HepG2 (cell line): ENCODE measurements around the gene ST6GALNAC4. TPM values are rescaled to one million over a fixed set of nuclear protein-coding genes. Genes with fewer than 3 reads are reported as not detected.

Source experiments
- ASH2L ChIP-seq: fragments of 300-600, 200-600 bp; sonication (generic); IDR thresholded peaks from 2 replicates; pipeline ENCODE4 v1.7.0; 2017; ENCODE audit warnings: low read depth, mild to moderate bottlenecking, moderate library complexity, mixed read lengths, low read length; ENCODE audit not compliant: insufficient read length
- ATRX ChIP-seq: sonication (generic); formaldehyde crosslinking; IDR thresholded peaks from 2 replicates; pipeline ENCODE4 v1.4.0; 2020; ENCODE audit warnings: missing genetic modification reagents, borderline replicate concordance
- DR1 ChIP-seq: sonication (generic); formaldehyde crosslinking; IDR thresholded peaks from 2 replicates; pipeline ENCODE4 v1.8.0; 2021; ENCODE audit warnings: mild to moderate bottlenecking, missing genetic modification reagents, inconsistent platforms
- E2F5 ChIP-seq: sonication (generic); formaldehyde crosslinking; conservative IDR thresholded peaks from 2 replicates; pipeline ENCODE4 v1.4.0; 2020; ENCODE audit warnings: missing genetic modification reagents
- EEA1 ChIP-seq: sonication (generic); formaldehyde crosslinking; IDR thresholded peaks from 2 replicates; pipeline ENCODE4 v1.5.1; 2020; ENCODE audit warnings: mild to moderate bottlenecking, missing genetic modification reagents, borderline replicate concordance
- GZF1 ChIP-seq: sonication (generic); formaldehyde crosslinking; IDR thresholded peaks from 2 replicates; pipeline ENCODE4 v1.5.1; 2020; ENCODE audit warnings: mild to moderate bottlenecking, missing genetic modification reagents
- HNF4G ChIP-seq, 2 experiments: sonication (generic) in 1 of 2; formaldehyde crosslinking in 1 of 2; IDR thresholded peaks; 2 replicates each; pipeline versions ENCODE4 v1.4.0 to v1.6.1; 2011 to 2020; ENCODE audit warnings: borderline replicate concordance in 2 of 2, low read depth in 2 of 2, mild to moderate bottlenecking in 2 of 2, low read length in 1 of 2, missing genetic modification reagents in 1 of 2, moderate library complexity in 1 of 2
- ISL2 ChIP-seq: sonication (generic); formaldehyde crosslinking; IDR thresholded peaks from 2 replicates; pipeline ENCODE4 v1.5.0; 2020; ENCODE audit warnings: missing genetic modification reagents
- KLF11 ChIP-seq: IDR thresholded peaks from 2 replicates; pipeline ENCODE4 v1.6.1; 2016; ENCODE audit warnings: missing compliant biosample characterization
- NFATC3 ChIP-seq: sonication (generic); formaldehyde crosslinking; IDR thresholded peaks from 2 replicates; pipeline ENCODE4 v1.5.1; 2020; ENCODE audit warnings: mild to moderate bottlenecking, missing genetic modification reagents
- NFKB2 ChIP-seq: sonication (generic); formaldehyde crosslinking; IDR thresholded peaks from 2 replicates; pipeline ENCODE4 v1.4.0; 2020; ENCODE audit warnings: missing genetic modification reagents, borderline replicate concordance
- PITX1 ChIP-seq: sonication (generic); formaldehyde crosslinking; IDR thresholded peaks from 2 replicates; pipeline ENCODE4 v1.5.1; 2020; ENCODE audit warnings: mild to moderate bottlenecking, missing genetic modification reagents
- RARA ChIP-seq: IDR thresholded peaks from 2 replicates; pipeline ENCODE4 v1.6.1; 2016; ENCODE audit warnings: missing genetic modification reagents, missing compliant biosample characterization
- SAP130 ChIP-seq: IDR thresholded peaks from 2 replicates; pipeline ENCODE4 v1.6.1; 2016; ENCODE audit warnings: low read depth
- TBP ChIP-seq: sonication (generic); formaldehyde crosslinking; IDR thresholded peaks from 2 replicates; pipeline ENCODE4 v1.5.0; 2020; ENCODE audit warnings: missing genetic modification reagents
- TCF12 ChIP-seq, 2 experiments: fragments of 450-650 bp in 1 of 2; sonication (generic) in 1 of 2; formaldehyde crosslinking in 1 of 2; IDR thresholded peaks; 2 replicates each; pipeline versions ENCODE4 v1.6.1 to v1.8.0; 2017 to 2022; ENCODE audit warnings: antibody characterized with exemption in 1 of 2, mild to moderate bottlenecking in 1 of 2, missing genetic modification reagents in 1 of 2, moderate library complexity in 1 of 2
- TFDP2 ChIP-seq: sonication (generic); formaldehyde crosslinking; IDR thresholded peaks from 2 replicates; pipeline ENCODE4 v1.4.0; 2020; ENCODE audit warnings: missing genetic modification reagents
- TSC22D2 ChIP-seq: sonication (generic); formaldehyde crosslinking; IDR thresholded peaks from 2 replicates; pipeline ENCODE4 v1.5.1; 2020; ENCODE audit warnings: missing genetic modification reagents, mild to moderate bottlenecking, borderline replicate concordance
- ZBTB3 ChIP-seq: sonication (generic); formaldehyde crosslinking; IDR thresholded peaks from 2 replicates; pipeline ENCODE4 v1.4.0; 2020; ENCODE audit warnings: low read depth, mild to moderate bottlenecking, moderate library complexity, missing genetic modification reagents, borderline replicate concordance
- ZFYVE20 ChIP-seq: sonication (generic); formaldehyde crosslinking; IDR thresholded peaks from 2 replicates; pipeline ENCODE4 v1.8.0; 2023; ENCODE audit warnings: low read depth, mild to moderate bottlenecking, moderate library complexity, missing genetic modification reagents, borderline replicate concordance
- ZMYM3 ChIP-seq: sonication (generic); formaldehyde crosslinking; IDR thresholded peaks from 2 replicates; pipeline ENCODE4 v1.5.1; 2020; ENCODE audit warnings: mild to moderate bottlenecking, missing genetic modification reagents
- ZNF281 ChIP-seq: sonication (generic); formaldehyde crosslinking; IDR thresholded peaks from 2 replicates; pipeline ENCODE4 v1.4.0; 2020; ENCODE audit warnings: missing genetic modification reagents, borderline replicate concordance
- ZNF414 ChIP-seq: sonication (generic); formaldehyde crosslinking; IDR thresholded peaks from 2 replicates; pipeline ENCODE4 v1.5.0; 2020; ENCODE audit warnings: missing genetic modification reagents
- ZNF780A ChIP-seq: sonication (generic); formaldehyde crosslinking; IDR thresholded peaks from 2 replicates; pipeline ENCODE4 v1.8.0; 2022; ENCODE audit warnings: mild to moderate bottlenecking, missing genetic modification reagents, moderate library complexity
- polyA plus RNA-seq, 8 experiments: library from polyadenylated mRNA; depleted of rRNA in 3 of 8; stranded (reverse) in 7 of 8; unstranded in 1 of 8; fragments of >200 nt; fragmentation: Illumina TruSeq in 4 of 8; extraction: Trizol in 4 of 8; gene quantifications; 2 replicates each; pipeline versions ENCODE4 v1.2.1 to v1.2.3, GENCODE V29; 2011 to 2016; ENCODE audit warnings: low read depth in 4 of 8, missing spikeins in 1 of 8, mixed read lengths in 1 of 8; ENCODE audit not compliant: insufficient read depth in 1 of 8
- total RNA-seq, 5 experiments: library from RNA; depleted of rRNA; stranded (reverse); fragments of >200 nt; fragmentation: Illumina TruSeq; extraction: Trizol; gene quantifications; 2 replicates each; pipeline ENCODE4 v1.2.3, GENCODE V29; 2016; ENCODE audit warnings: low read depth in 1 of 5

Gene ST6GALNAC4
- total and polyA plus RNA-seq, 2 of the 13 experiments (the other 11 are each of a cell fraction or from before 2014, with no cell fraction given): 18.8 to 27.7 TPM

GRCh38 chr9:127950513-127951289, 33.9 kb upstream of the ST6GALNAC4 start (continued):
- TF ChIP-seq ZBTB3 (CRISPR knock-in tag) (peak; percentile 92), TSC22D2 (peak; percentile 42; the same call in 1 of the 2 replicates), HNF4G (IDR thresholded peaks at IDR 0.05; ENCODE audit: borderline replicate concordance, low read depth, low read length) (peak; percentile 77), HNF4G (CRISPR knock-in tag; IDR thresholded peaks at IDR 0.05; ENCODE audit: borderline replicate concordance, low read depth) (peak; percentile 73; the same call in 1 of the 2 replicates), TBP (CRISPR knock-in tag) (no peak), DR1 (peak; percentile 73), E2F5 (CRISPR knock-in tag) (no peak), ISL2 (peak; percentile 75), ZNF281 (peak; percentile 56; the same call in 1 of the 2 replicates), ZNF414 (CRISPR knock-in tag) (peak; percentile 96), ZMYM3 (CRISPR knock-in tag) (peak; percentile 87), GZF1 (no peak), NFATC3 (CRISPR knock-in tag) (no peak), ZFYVE20 (CRISPR knock-in tag) (no peak), KLF11 (CRISPR knock-in tag) (peak; percentile 58; the same call in 1 of the 2 replicates), EEA1 (CRISPR knock-in tag) (no peak), PITX1 (CRISPR knock-in tag) (peak; percentile 91), SAP130 (CRISPR knock-in tag) (peak; percentile 98), TFDP2 (CRISPR knock-in tag) (peak; percentile 63), ATRX (CRISPR knock-in tag) (no peak), ZNF780A (no peak), ASH2L (peak; percentile 68), RARA (CRISPR knock-in tag) (peak; percentile 90), TCF12 (IDR thresholded peaks at IDR 0.05) (no peak), TCF12 (CRISPR knock-in tag; IDR thresholded peaks at IDR 0.05) (0 out of 2 replicates have a peak, but pooled peaks have one; percentile 43), NFKB2 (CRISPR knock-in tag) (peak; percentile 85; the same call in 1 of the 2 replicates)
